GM21529 (cell line): ENCODE data around the gene ZYG11B.
"Not testable (repeated sequence)": the region's sequence is repeated elsewhere in the genome, so short reads cannot be mapped to it uniquely, and the experiment has no call there.

Experiments
- ATAC-seq: cut with Tn5 transposase; IDR thresholded peaks from one replicate; pipeline ENCODE4 v1.9.1; 2021; ENCODE audit not compliant: unreplicated experiment

ZYG11B gene

DNA sequence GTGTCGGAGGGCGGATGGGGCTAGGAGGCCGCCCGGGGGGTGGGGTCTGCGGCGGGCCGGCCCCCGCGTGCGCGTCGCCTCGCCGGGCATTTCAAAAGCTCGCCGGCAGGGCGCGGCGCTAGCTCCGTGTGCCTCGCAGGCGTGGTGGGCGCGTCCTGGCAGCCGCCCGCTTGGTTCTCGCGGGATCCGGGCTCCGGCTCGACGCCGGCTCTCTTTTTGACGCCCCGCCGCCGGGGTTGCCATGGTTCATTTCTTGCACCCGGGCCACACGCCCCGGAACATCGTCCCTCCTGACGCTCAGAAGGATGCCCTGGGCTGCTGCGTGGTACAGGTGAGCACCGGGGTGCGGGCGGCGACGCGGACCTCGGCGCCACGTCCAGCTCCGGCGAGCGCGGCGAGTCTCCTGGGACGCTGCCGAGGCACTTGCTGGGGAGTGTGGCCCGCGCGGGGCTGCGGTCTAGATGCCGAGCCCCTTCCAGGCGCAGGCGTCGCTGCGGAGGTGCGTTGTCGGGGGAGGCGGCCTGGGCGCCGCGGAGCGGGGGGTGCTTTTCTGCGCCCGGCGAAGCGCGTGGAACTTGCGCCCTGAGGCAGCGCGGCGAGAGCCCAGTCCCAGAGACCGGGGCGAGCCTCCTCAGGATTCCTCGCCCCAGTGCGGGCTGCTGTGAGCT lies 116.5 kb downstream of the ZYG11B start, which contains the start of gene ZYG11A:
Gene ZYG11A, plus strand, starts transcription at position 118 of the 668 bp plus-strand sequence. Its CDS starts 124 bp downstream, at position 242.
- peak; percentile 82 for ATAC-seq

DNA sequence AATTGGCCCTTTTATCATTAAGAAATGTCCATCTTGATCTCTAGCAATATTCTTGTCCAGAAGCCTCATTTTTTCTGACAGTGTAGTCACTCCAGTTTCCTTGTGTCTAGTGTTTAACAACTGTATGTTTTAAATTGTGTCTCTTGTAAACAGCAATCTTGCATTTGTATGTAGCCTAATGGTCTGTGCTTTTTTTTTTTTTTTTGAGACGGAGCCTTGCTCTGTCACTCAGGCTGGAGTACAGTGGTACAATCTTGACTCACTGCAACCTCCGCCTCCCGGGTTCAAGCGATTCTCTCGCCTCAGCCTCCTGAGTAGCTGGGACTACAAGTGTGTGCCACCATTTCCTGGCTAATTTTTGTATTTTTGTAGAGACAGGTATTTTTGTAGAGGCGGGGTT lies 118.9 kb downstream of the ZYG11B start:
- ATAC-seq: not testable (repeated sequence)

DNA sequence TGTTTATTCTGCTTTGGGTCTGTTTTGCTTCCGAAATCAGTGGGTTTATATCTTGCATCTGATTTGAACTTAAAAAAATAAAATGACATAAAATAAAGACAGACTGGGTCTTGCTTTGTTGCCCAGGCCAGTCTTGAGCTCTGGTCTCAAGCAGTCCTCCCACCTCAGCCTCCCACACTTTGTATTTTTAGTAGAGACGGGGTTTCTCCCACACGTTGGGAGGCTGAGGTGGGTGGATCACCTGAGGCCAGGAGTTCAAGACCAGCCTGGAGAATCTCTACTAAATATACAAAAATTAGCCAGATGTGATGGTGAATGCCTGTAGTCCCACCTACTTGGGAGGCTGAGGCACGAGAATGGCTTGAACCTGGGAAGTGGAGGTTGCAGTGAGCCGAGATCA lies 122.2 kb downstream of the ZYG11B start:
- no peak for ATAC-seq

GRCh38 chr1:52850951-52851350 lies 124.7 kb downstream of the ZYG11B start:
- ATAC-seq: no peak

DNA sequence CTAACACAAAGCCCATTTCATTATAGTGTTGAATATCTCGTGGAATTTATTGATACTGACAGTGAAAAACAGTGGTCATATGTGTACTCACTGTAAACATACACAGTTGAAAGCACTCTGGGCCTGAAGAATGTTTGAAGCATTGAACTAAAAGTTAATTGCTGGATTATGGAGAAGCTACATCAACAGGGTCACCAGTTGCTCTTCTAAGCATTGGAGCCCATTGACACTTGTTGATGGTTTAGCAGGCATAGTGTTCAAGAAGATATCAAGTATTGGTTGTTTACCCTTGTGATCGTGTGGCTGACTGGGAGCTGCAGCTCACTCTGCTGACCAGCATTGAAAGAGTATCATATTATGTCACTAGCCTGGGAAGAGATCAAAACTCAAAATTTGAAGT lies 126.6 kb downstream of the ZYG11B start:
- no peak for ATAC-seq

DNA sequence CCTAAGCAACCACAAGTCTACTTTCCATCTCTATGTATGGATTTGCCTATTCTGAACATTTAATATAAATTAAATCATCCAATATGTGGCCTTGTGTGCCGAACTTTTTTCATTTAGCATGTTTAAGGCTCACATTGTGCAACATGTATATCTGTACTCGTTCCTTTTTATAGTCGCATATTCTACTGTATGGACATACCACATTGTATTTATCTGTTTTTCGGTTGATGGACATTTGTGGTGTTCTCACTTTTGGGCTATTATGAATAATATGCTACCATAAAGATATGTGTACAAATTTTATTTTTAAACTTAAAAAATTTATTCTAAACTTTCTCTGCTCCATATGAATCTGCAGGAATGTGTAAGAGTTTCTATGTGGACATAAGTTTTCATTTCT lies 129.3 kb downstream of the ZYG11B start:
- ATAC-seq: no peak

DNA sequence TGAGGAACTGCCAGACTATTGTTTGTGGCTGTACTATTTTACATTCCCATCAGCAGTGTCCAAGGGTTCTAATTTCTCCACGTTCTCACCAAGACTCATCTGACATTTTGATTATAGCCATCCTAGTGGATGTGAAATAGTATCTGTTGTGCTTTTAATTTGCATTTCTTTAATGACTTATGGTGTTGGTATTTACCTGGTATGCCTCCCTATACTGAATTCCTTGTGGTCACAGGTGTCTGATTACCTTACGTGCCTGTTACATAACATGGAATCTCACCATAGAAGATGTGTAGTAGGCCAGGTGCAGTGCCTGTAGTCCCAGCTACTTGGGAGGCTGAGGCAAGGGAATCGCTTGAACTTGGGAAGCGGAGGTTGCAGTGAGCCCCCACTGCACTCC lies 129.8 kb downstream of the ZYG11B start:
- ATAC-seq: no peak

- ATAC-seq: no peak
These were observed 131.2 kb downstream of the ZYG11B start for GRCh38 chr1:52857443-52857842.

- no peak for ATAC-seq
These were observed 136.6 kb downstream of the ZYG11B start for GRCh38 chr1:52862666-52863458.

GRCh38 chr1:52867087-52867863 lies 141.0 kb downstream of the ZYG11B start:
- ATAC-seq: peak; percentile 94

DNA sequence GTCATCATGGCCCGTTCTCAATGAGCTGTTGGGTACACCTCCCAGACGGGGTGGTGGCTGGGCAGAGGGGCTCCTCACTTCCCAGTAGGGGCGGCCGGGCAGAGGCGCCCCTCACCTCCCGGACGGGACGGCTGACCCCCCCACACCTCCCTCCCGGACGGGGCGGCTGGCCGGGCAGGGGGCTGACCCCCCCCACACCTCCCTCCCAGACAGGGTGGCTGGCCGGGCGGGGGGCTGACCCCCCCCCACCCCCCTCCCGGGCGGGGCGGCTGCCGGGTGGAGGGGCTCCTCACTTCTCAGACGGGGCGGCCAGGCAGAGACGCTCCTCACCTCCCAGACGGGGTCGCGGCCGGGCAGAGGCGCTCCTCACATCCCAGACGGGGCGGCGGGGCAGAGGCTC lies 143.5 kb downstream of the ZYG11B start:
- ATAC-seq: not testable (repeated sequence)

- no peak for ATAC-seq
These were observed 150.6 kb downstream of the ZYG11B start for GRCh38 chr1:52876843-52877242.
